Right lobe of liver (tissue), 6 donors: ENCODE measurements around the gene UNC5C. TPM values are rescaled to one million over a fixed set of nuclear protein-coding genes. Genes with fewer than 3 reads are reported as not detected.

Experiments used
- ATAC-seq, 4 donors: fragments of 200-7000 bp; cut with Tn5 transposase; one replicate each; pipeline ENCODE4 v1.9.1; 2020; ENCODE audit warnings: mild to moderate bottlenecking in 4 of 4, moderate library complexity in 4 of 4
- DNase-seq, 3 donors: peaks; one replicate each; pipeline ENCODE4 v3.0.0-alpha.2; 2020
- H3K27ac ChIP-seq, 3 donors: fragments of 200-600 bp; one replicate each; pipeline ENCODE4 v1.8.0; 2022
- H3K27me3 ChIP-seq, 2 donors: fragments of 200-600 bp; one replicate each; pipeline ENCODE4 v1.8.0; 2022
- H3K36me3 ChIP-seq, 4 donors: fragments of 200-600 bp; sonication (generic) in 1 of 4; one replicate each; pipeline versions ENCODE4 v1.5.1 to v1.8.0; 2017 to 2022; ENCODE audit warnings: control low read depth in 1 of 4
- H3K4me1 ChIP-seq, 4 donors: fragments of 200-600 bp; sonication (generic) in 1 of 4; one replicate each; pipeline versions ENCODE4 v1.5.1 to v1.8.0; 2017 to 2022; ENCODE audit warnings: control low read depth in 1 of 4
- H3K4me3 ChIP-seq, 3 donors: fragments of 200-600 bp; one replicate each; pipeline ENCODE4 v1.8.0; 2022
- H3K9me3 ChIP-seq, 4 donors: fragments of 200-600 bp; sonication (generic) in 1 of 4; one replicate each; pipeline versions ENCODE4 v1.5.1 to v1.8.0; 2017 to 2022; ENCODE audit warnings: control low read depth in 1 of 4
- POLR2A ChIP-seq: fragments of 450-650 bp; IDR thresholded peaks from one replicate; pipeline ENCODE4 v1.6.1; 2017; ENCODE audit warnings: antibody characterized with exemption, mild to moderate bottlenecking
- WGBS: methylation state at CpG from one replicate; pipeline ENCODE4 v1.1.6; 2018; ENCODE audit warnings: low coverage, low lambda C conversion rate; ENCODE audit not compliant: insufficient coverage; ENCODE audit errors: missing lambda C conversion rate; 5-methylcytosine and 5-hydroxymethylcytosine counted together
- intact Hi-C, 2 donors: fragments of 100-400 bp; cut with DNase I; formaldehyde crosslinking; loops; one replicate each; pipeline versions ENCODE4 v1.11.2 to v1.14.1; 2022
- total RNA-seq, 6 experiments: library from RNA; depleted of rRNA in 2 of 6; stranded (reverse); fragments of >200 nt in 2 of 6; fragmentation: NEBNext Ultra II Directional in 3 of 6; extraction: Animal tissue kit (Norgen Biotek cat#: 25700) in 3 of 6; gene quantifications; one replicate each; pipeline versions ENCODE4 v1.1.0 to v1.2.4, GENCODE V29; 2016 to 2023
- TF ChIP-seq, protein P1 (sequence below), 4 donors: fragments of 200-600 bp in 3 of 4; fragments of 450-650 bp in 1 of 4; IDR thresholded peaks; one replicate each; pipeline versions ENCODE4 v1.5.1 to v1.8.0; 2016 to 2022; ENCODE audit warnings: antibody characterized with exemption in 4 of 4, mild to moderate bottlenecking in 2 of 4
- donor health status: DM: no; HTN: yes; CAD: no.
- donor health status: DM: no; HTN: no; CAD: no.
- donor health status: DM: no; HTN: no; CAD: no.
- donor health status: DM: no; HTN: yes; CAD: no.
- donor health status: DM: no; HTN: yes; CAD: no.

The UNC5C gene
- total RNA-seq, 6 experiments from 2014 or later: 0.50 to 0.71 (median 0.63) TPM

DNA sequence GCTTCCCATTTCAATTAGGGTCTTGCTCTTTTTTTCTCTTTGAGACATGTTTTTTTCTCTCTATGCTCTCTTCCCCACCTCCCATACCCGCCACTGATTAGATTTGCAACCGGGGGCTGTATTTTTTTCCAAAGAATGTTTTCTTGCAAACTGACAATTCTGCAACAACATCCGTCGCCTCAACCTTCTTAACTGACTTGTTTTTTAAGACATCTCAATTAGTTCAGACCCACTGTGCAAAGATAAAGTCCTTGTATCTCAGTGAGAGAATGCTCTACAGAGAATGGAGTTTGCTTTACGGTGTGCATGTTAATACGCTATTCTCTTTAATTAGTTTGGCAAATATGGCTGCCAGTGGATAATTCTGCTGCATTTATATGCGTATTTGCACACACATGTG is 126.3 kb downstream of the UNC5C start:
- intact Hi-C loops: no loop called here
- no peaks in the 10 kb centered on the region for H3K9me3 ChIP-seq
- H3K4me3 ChIP-seq: no peak overlapping the region
- H3K4me1 ChIP-seq: no peaks in the 10 kb centered on the region
- TF ChIP-seq, protein P1, sequence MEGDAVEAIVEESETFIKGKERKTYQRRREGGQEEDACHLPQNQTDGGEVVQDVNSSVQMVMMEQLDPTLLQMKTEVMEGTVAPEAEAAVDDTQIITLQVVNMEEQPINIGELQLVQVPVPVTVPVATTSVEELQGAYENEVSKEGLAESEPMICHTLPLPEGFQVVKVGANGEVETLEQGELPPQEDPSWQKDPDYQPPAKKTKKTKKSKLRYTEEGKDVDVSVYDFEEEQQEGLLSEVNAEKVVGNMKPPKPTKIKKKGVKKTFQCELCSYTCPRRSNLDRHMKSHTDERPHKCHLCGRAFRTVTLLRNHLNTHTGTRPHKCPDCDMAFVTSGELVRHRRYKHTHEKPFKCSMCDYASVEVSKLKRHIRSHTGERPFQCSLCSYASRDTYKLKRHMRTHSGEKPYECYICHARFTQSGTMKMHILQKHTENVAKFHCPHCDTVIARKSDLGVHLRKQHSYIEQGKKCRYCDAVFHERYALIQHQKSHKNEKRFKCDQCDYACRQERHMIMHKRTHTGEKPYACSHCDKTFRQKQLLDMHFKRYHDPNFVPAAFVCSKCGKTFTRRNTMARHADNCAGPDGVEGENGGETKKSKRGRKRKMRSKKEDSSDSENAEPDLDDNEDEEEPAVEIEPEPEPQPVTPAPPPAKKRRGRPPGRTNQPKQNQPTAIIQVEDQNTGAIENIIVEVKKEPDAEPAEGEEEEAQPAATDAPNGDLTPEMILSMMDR (IDR thresholded peaks at IDR 0.05): no peak
- no peak for TF ChIP-seq POLR2A
- ATAC-seq: no peak
- WGBS: 64% methylated on average over 7 of the region's 7 CpGs
- no peak overlapping the region for H3K27ac ChIP-seq
- H3K36me3 ChIP-seq: no peaks in the 10 kb centered on the region
- no peak for DNase-seq
- H3K27me3 ChIP-seq: no peaks in the 10 kb centered on the region

DNA sequence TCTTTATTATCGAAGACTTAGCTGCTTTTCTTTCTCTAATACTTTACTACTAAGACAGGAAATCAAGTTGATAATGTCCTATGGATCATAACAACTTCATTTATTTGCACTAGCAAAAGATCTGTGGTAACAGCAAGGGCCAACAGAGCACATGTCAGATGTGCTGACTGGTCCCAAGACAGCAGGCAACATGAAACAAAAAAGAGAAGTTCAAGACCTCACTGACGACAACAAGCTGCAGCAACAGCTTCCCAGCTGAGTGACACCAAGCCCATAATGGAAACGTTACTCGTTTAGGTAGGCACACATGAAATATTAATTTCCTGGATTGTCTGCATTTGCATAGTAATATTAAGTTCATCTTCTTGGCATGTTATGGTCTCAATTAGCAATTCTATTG is 126.9 kb downstream of the UNC5C start:
- Histone ChIP-seq H3K9me3 (no peaks in the 10 kb centered on the region), H3K4me1 (no peaks in the 10 kb centered on the region), H3K4me3 (no peak overlapping the region), H3K27ac (no peak overlapping the region), H3K36me3 (no peaks in the 10 kb centered on the region), H3K27me3 (no peaks in the 10 kb centered on the region)
- ATAC-seq: peak in 1 of 4 donors; percentile 33
- DNase-seq: no peak
- intact Hi-C loops: no loop called here
- TF ChIP-seq POLR2A: no peak
- TF ChIP-seq, protein P1 (IDR thresholded peaks at IDR 0.05): no peak
- WGBS: 40% methylated on average over 4 of the region's 4 CpGs

DNA sequence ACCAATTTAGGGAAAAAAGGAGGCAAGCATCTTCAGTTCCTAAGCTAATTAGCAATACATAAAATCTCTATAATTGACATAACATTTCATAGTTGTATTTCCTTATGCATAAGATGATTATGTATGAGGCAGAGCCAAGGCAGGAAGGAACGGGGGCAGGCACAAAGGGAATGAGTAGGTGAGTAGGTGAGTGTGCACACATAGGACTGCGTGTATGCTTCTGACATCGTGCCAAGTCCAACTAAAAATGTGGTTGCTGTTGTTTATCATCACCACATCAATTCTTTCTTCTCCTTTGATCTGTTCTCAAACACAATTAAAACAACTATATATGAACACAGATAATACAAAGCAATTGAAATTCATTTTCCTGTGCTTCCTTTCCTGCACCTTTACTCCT is 131.2 kb downstream of the UNC5C start:
- intact Hi-C loops: no loop called here
- ATAC-seq (no peak), DNase-seq (no peak)
- 26% methylated on average over 3 of the region's 3 CpGs for WGBS
- no peaks in the 10 kb centered on the region for H3K36me3 ChIP-seq
- TF ChIP-seq, protein P1 (IDR thresholded peaks at IDR 0.05): no peak
- no peak for TF ChIP-seq POLR2A
- no peaks in the 10 kb centered on the region for H3K9me3 ChIP-seq
- H3K4me1 ChIP-seq: no peaks in the 10 kb centered on the region
- no peak overlapping the region for H3K27ac ChIP-seq
- H3K4me3 ChIP-seq: no peak overlapping the region
- no peaks in the 10 kb centered on the region for H3K27me3 ChIP-seq

GRCh38 chr4:95415346-95415771 is 133.4 kb downstream of the UNC5C start:
- ATAC-seq: no peak

More at GRCh38 chr4:95415346-95415771, 133.4 kb downstream of the UNC5C start:
- intact Hi-C loops: no loop called here
- Histone ChIP-seq H3K36me3 (no peaks in the 10 kb centered on the region), H3K27me3 (no peaks in the 10 kb centered on the region), H3K4me1 (no peaks in the 10 kb centered on the region), H3K27ac (no peak overlapping the region), H3K9me3 (no peaks in the 10 kb centered on the region), H3K4me3 (no peak overlapping the region)
- DNase-seq: no peak
- 26% methylated on average over 3 of the region's 3 CpGs for WGBS
- no peak for TF ChIP-seq POLR2A
- TF ChIP-seq, protein P1 (IDR thresholded peaks at IDR 0.05): no peak
